Subcutaneous abdominal adipose tissue (tissue), 5 donors: ENCODE data around the gene MBD2.

Experiments used
- H3K27ac ChIP-seq: one replicate; pipeline ENCODE4 v1.7.0; 2013; ENCODE audit warnings: low read depth, mild to moderate bottlenecking, inconsistent platforms, low read length, moderate library complexity
- H3K27me3 ChIP-seq, 5 donors: one replicate each; pipeline ENCODE4 v1.7.0; 2013; ENCODE audit warnings: low read length in 5 of 5, inconsistent platforms in 1 of 5; ENCODE audit not compliant: control insufficient read depth in 5 of 5, insufficient read depth in 4 of 5
- H3K36me3 ChIP-seq, 5 donors: one replicate each; pipeline ENCODE4 v1.7.0; 2013; ENCODE audit warnings: low read length in 5 of 5; ENCODE audit not compliant: control insufficient read depth in 5 of 5, insufficient read depth in 5 of 5
- H3K4me1 ChIP-seq, 5 donors: one replicate each; pipeline ENCODE4 v1.7.0; 2013; ENCODE audit warnings: low read length in 5 of 5, mild to moderate bottlenecking in 3 of 5, moderate library complexity in 1 of 5; ENCODE audit not compliant: control insufficient read depth in 5 of 5, insufficient read depth in 5 of 5
- H3K4me3 ChIP-seq, 5 donors: one replicate each; pipeline ENCODE4 v1.7.0; 2013; ENCODE audit warnings: low read length in 5 of 5, low read depth in 1 of 5
- H3K9ac ChIP-seq, 5 donors: one replicate each; pipeline ENCODE4 v1.7.0; 2013; ENCODE audit warnings: low read length in 5 of 5, mild to moderate bottlenecking in 4 of 5, moderate library complexity in 3 of 5
- H3K9me3 ChIP-seq, 5 donors: one replicate each; pipeline ENCODE4 v1.7.0; 2013; ENCODE audit warnings: low read length in 5 of 5; ENCODE audit not compliant: control insufficient read depth in 5 of 5
- donor health status: healthy.
- donor health status: healthy.
- donor health status: healthy.
- donor health status: healthy.
- donor health status: healthy.

Gene MBD2

DNA sequence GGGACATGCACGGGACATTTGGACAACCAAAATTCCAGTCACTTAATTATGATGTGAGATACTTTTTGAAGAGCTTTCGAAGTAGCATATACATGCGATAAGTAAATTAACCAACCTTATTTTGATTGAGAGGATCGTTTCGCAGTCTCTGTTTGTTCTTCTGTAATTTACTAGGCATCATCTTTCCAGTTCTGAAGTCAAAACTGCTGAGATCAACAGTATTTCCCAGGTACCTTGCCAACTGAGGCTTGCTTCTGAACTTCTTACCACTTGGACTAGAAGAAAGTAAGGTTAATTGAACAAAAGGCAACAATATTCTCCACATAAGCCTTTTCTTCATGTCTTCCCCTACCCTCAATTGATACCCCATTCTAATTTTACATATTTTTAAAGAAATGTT is 19.6 kb downstream of the MBD2 start:
- Histone ChIP-seq H3K4me1 (peaks cover 2 to 44% (median 28%) of the 10 kb centered on the region in 5 donors), H3K36me3 (peaks cover 14 to 25% (median 21%) of the 10 kb centered on the region in 5 donors), H3K27me3 (no peaks in the 10 kb centered on the region), H3K9me3 (no peaks in the 10 kb centered on the region), H3K27ac (no peak overlapping the region), H3K9ac (no peak overlapping the region), H3K4me3 (no peak overlapping the region)

DNA sequence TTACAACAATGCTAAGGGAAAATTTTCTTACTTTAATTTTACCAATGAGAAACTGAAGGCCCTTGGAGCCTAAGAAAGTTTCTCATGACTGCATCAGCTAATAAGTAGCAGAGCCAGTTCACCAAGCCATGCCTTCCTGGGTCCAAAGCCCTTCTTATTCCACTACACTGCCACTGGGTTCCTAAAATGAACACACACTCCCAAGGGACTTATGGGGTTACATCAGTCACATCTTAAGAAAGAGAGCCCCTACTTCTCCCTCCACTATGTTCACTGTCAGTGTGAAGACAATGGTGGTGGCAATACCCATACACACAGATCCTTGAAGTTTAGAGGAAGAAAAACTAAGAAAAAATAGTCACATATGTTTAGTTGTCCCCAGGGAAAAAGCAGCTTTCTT is 20.6 kb downstream of the MBD2 start:
- no peak overlapping the region for H3K27ac ChIP-seq
- peaks cover 17 to 25% (median 22%) of the 10 kb centered on the region in 5 donors for H3K36me3 ChIP-seq
- H3K4me3 ChIP-seq: no peak overlapping the region
- H3K27me3 ChIP-seq: no peaks in the 10 kb centered on the region
- no peak overlapping the region for H3K9ac ChIP-seq
- peaks cover 2 to 38% (median 21%) of the 10 kb centered on the region in 5 donors for H3K4me1 ChIP-seq
- no peaks in the 10 kb centered on the region for H3K9me3 ChIP-seq

DNA sequence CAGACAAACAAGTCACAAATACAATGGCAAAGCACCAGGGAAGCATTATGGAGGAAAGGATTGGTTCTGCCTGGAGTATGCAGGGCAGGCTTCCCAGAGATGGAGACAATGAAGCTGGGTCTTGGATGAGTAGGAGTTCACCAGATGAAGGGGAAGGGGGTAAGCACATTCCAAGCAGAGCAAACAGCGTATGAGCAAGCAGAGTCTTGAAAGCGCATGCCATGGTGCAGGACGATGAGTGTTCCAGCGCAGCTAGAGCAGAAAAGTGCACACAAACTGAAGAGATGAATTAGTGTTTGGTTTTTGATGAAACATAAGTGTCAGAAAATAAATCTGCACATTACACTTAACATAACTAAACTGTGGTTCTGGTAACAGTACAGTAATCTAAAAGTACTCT is 21.6 kb downstream of the MBD2 start:
- H3K36me3 ChIP-seq: peaks cover 17 to 32% (median 31%) of the 10 kb centered on the region in 5 donors
- no peak overlapping the region for H3K4me3 ChIP-seq

DNA sequence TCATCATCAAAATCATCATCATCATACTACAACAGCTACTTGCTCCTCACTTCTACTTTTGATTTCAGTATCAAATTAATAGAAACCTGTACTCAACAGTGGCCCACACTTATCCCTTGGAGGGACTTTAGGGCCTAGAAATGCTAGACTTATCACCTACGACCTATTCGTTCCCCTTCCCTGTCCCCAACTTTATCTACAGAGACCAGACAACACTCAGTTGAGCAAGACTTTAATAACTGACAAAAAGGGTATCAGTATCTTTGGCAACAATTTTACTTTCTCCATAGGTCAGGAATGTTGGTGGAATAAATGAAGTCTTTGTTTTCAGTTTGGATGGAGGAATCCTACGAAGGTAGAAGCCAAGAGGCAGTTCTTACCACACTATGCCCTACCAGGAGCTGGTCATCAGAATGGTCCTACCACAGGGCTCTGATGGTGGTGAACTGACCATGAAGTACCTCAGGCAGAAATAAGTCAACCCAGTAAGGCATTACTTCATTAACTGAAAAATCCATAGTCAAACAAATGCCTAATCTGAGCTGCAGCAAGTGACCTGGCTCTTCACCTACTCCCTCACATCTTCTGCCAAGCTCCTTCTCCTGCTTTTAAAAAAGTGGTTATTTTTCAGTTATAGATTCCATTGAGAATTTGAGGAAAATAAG is 26.6 kb downstream of the MBD2 start:
- no peak overlapping the region for H3K27ac ChIP-seq
- H3K9ac ChIP-seq: no peak overlapping the region
- no peak overlapping the region for H3K4me3 ChIP-seq
- H3K36me3 ChIP-seq: peaks cover 10 to 24% (median 22%) of the 10 kb centered on the region in 5 donors
- no peaks in the 10 kb centered on the region for H3K27me3 ChIP-seq
- H3K4me1 ChIP-seq: no peaks in the 10 kb centered on the region
- no peaks in the 10 kb centered on the region for H3K9me3 ChIP-seq

More for the DNA sequence above, 21.6 kb downstream of the MBD2 start:
- no peaks in the 10 kb centered on the region for H3K9me3 ChIP-seq
- peaks cover 2 to 38% (median 21%) of the 10 kb centered on the region in 5 donors for H3K4me1 ChIP-seq
- no peak overlapping the region for H3K27ac ChIP-seq
- no peak overlapping the region for H3K9ac ChIP-seq
- H3K27me3 ChIP-seq: no peaks in the 10 kb centered on the region

DNA sequence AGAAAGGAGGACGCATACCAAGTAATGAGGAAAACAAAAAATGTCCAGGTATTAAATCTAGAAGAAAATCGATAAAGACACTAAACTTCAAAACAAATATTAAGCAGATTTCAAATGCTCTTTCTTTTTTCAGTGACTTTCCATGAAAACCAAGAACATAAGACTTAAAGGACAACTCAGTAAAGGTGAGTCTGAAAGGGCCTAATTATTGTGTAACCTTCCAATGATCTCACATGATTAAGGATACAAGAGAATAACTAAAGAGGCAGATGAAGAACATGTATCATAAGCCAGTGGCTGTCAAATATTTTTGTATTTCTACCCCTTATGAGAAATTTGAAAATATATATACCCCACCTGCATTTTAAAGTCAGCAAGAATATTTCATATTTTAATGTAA is 30.7 kb downstream of the MBD2 start:
- Histone ChIP-seq H3K4me1 (no peaks in the 10 kb centered on the region), H3K27me3 (no peaks in the 10 kb centered on the region), H3K9me3 (no peaks in the 10 kb centered on the region), H3K27ac (no peak overlapping the region), H3K9ac (no peak overlapping the region), H3K36me3 (peaks cover 6 to 14% (median 10%) of the 10 kb centered on the region in 5 donors), H3K4me3 (no peak overlapping the region)

DNA sequence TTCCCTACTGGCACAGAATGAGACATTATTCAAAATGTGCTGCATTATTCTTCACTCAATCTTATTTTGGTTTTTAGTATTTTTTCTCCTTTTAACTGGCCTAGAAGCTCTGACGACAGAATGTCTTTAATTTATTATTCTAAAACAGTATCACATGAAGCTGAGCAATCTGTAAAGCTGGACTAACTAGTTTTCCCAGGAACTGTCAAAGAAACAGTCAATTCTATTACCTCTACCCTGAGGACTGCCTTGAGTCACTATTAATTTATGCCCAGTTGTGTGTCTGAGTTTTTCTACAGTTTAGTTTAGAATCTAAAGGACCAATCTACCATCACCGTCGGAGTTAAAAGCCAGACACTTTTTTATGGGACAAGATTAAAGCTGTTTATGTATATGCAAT is 31.6 kb downstream of the MBD2 start:
- Histone ChIP-seq H3K4me1 (no peaks in the 10 kb centered on the region), H3K27ac (no peak overlapping the region), H3K9ac (no peak overlapping the region), H3K4me3 (no peak overlapping the region), H3K27me3 (no peaks in the 10 kb centered on the region), H3K9me3 (no peaks in the 10 kb centered on the region), H3K36me3 (peaks cover 5 to 11% (median 8%) of the 10 kb centered on the region in 5 donors)

DNA sequence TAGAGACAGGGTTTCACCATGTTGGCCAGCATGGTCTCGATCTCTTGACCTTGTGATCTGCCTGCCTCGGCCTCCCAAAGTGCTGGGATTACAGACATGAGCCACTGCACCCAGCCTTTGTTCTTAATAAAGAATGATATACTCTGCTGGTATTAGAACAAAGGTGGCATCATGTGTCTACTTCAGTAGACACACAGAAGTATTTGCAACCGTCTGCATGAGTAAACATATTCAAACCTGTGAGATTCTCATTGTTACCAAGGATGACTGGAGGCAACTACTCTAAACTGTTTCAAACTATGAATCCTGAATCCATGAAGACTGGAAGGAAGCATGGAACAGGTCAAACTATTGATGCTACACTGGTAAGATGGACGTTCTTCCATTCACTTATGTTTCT is 32.1 kb downstream of the MBD2 start:
- Histone ChIP-seq H3K4me1 (no peaks in the 10 kb centered on the region), H3K9me3 (no peaks in the 10 kb centered on the region), H3K27me3 (no peaks in the 10 kb centered on the region), H3K27ac (no peak overlapping the region), H3K36me3 (peaks cover 9 to 16% (median 11%) of the 10 kb centered on the region in 5 donors), H3K9ac (no peak overlapping the region), H3K4me3 (no peak overlapping the region)

DNA sequence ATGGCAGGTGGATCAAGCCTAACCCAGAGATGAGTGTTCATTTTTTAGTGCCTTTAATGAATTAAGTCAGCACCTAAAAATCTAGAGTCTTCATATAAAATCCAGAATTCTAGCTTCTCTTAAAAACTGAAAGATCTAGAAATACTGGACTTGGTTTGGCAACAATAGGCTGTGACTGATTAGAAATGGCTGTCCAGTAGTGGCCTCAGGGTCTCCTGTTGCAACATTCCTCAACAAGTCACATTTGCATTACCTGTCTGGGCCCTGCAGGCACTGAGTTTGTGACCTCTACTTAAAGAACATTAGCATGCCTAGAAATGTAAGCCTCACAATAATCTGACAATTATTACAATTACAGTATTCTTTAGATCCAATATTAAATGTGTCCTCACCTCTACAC is 33.1 kb downstream of the MBD2 start:
- no peak overlapping the region for H3K27ac ChIP-seq
- H3K4me3 ChIP-seq: no peak overlapping the region
- H3K27me3 ChIP-seq: no peaks in the 10 kb centered on the region
- peaks cover 13 to 25% (median 17%) of the 10 kb centered on the region in 5 donors for H3K36me3 ChIP-seq
- no peak overlapping the region for H3K9ac ChIP-seq
- H3K4me1 ChIP-seq: no peaks in the 10 kb centered on the region
- H3K9me3 ChIP-seq: no peaks in the 10 kb centered on the region

DNA sequence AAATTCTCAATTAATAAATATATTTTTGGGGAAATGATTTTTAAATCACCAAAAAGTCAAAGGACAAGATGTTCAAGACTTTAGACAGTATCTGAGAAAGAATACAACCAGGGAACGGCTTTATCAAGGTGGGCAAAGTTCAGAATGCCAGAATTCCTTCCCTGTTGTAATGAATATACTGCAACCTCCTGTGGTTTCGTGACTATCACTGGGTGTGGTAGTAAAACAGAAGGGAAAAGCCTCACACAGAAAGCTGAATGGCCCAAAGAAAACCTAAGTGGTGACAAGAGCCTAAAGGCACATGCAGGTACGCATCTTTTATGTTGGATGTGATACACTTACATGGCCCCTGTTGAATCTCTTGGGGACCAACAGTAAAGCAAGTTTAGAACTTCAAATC is 37.1 kb downstream of the MBD2 start:
- Histone ChIP-seq H3K4me3 (no peak overlapping the region), H3K9me3 (no peaks in the 10 kb centered on the region), H3K9ac (no peak overlapping the region), H3K27ac (no peak overlapping the region), H3K4me1 (no peaks in the 10 kb centered on the region), H3K36me3 (peaks cover 21 to 30% (median 25%) of the 10 kb centered on the region in 5 donors), H3K27me3 (no peaks in the 10 kb centered on the region)

DNA sequence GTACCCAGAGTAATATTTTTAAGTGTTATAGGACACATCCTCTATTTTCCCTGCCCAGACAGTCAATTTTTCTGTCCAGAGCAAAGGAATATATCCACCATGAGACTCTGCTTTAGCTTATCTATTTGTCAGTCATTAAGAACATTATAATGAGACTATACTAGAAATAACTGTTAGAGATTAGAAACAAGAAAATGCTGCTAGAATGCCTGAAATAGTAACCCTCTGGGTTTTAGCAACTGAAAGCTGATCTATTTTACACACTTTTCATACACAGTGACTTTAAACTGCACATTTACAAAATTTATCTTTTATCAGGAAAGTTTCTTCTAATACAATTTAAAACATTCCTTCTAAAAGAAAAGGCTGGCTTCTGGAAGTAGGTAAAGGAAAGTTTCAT is 39.6 kb downstream of the MBD2 start:
- Histone ChIP-seq H3K4me3 (no peak overlapping the region), H3K9ac (no peak overlapping the region), H3K27me3 (no peaks in the 10 kb centered on the region), H3K4me1 (no peaks in the 10 kb centered on the region), H3K27ac (no peak overlapping the region), H3K36me3 (peaks cover 17 to 33% (median 30%) of the 10 kb centered on the region in 5 donors), H3K9me3 (no peaks in the 10 kb centered on the region)
